Tibial nerve (tissue), 4 donors: ENCODE data around the gene RASAL2. TPM values are rescaled to one million over a fixed set of nuclear protein-coding genes. Genes with fewer than 3 reads are reported as not detected.

Experiments used
- DNase-seq, 2 donors: peaks; one replicate each; pipeline ENCODE4 v3.0.0-alpha.2; 2019; ENCODE audit warnings: low spot score in 2 of 2
- H3K27ac ChIP-seq, 4 donors: fragments of 200-600 bp; sonication (generic) in 3 of 4; one replicate each; pipeline ENCODE4 v1.5.1; 2017 to 2019; ENCODE audit warnings: mild to moderate bottlenecking in 1 of 4
- H3K27me3 ChIP-seq, 2 donors: fragments of 200-600 bp; sonication (generic) in 1 of 2; one replicate each; pipeline versions ENCODE4 v1.5.1 to v1.6.0; 2017 to 2019
- H3K36me3 ChIP-seq, 3 donors: fragments of 200-600 bp; sonication (generic); one replicate each; pipeline ENCODE4 v1.5.1; 2018 to 2019
- H3K4me1 ChIP-seq, 4 donors: fragments of 200-600 bp; sonication (generic) in 3 of 4; one replicate each; pipeline ENCODE4 v1.5.1; 2017 to 2019
- H3K4me3 ChIP-seq, 4 donors: fragments of 200-600 bp; sonication (generic) in 3 of 4; one replicate each; pipeline ENCODE4 v1.5.1; 2017 to 2019; ENCODE audit warnings: mild to moderate bottlenecking in 1 of 4, moderate library complexity in 1 of 4
- H3K9me3 ChIP-seq, 4 donors: fragments of 200-600 bp; sonication (generic) in 3 of 4; one replicate each; pipeline ENCODE4 v1.5.1; 2017 to 2019
- EP300 ChIP-seq, 2 donors: sonication (generic); formaldehyde crosslinking; IDR thresholded peaks; one replicate each; pipeline ENCODE4 v1.6.1; 2017; ENCODE audit warnings: antibody characterized with exemption in 2 of 2, mild to moderate bottlenecking in 1 of 2
- POLR2A ChIP-seq, 2 donors: fragments of 450-650 bp; IDR thresholded peaks; one replicate each; pipeline ENCODE4 v1.6.1; 2017; ENCODE audit warnings: antibody characterized with exemption in 2 of 2, mild to moderate bottlenecking in 2 of 2, moderate library complexity in 2 of 2
- WGBS, 2 donors: methylation state at CpG; one replicate each; pipeline ENCODE4 v1.1.5; 2018; 5-methylcytosine and 5-hydroxymethylcytosine counted together
- total RNA-seq, 4 donors: library from RNA; depleted of rRNA; stranded (reverse); fragments of >200 nt; gene quantifications; one replicate each; pipeline ENCODE4 v1.1.0, GENCODE V29; 2016
- TF ChIP-seq, protein P1 (sequence below), 5 experiments: fragments of 200-600 bp in 3 of 5; fragments of 450-650 bp in 2 of 5; sonication (generic) in 3 of 5; IDR thresholded peaks; one replicate each; pipeline ENCODE4 v1.5.1; 2016 to 2019; ENCODE audit warnings: antibody characterized with exemption in 5 of 5, mild to moderate bottlenecking in 3 of 5, moderate library complexity in 2 of 5

Gene RASAL2
- total RNA-seq, 4 donors from 2014 or later: 40.5 to 44.8 (median 43.0) TPM

DNA sequence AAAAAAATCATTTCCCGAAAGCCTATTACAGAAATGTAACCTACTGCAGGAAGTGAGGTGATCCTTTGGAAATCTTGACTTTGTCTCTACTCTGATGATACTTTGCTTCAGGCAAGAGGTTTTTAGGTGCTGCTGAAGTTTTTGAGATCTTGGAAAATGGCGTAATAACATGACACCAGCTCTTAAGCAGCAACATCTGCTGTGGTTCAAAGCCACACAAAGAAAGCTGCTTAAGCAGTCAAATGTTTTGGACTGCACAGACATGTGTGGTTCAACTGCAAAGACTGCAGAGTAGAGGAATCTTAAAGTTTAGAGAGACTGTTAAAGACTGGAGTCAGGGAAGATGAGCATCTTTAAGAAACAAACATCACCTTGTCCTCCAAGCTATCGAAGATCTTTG, 139.0 kb downstream of the RASAL2 start:
- H3K36me3 ChIP-seq: no peaks in the 10 kb centered on the region
- no peak for DNase-seq
- TF ChIP-seq, protein P1, sequence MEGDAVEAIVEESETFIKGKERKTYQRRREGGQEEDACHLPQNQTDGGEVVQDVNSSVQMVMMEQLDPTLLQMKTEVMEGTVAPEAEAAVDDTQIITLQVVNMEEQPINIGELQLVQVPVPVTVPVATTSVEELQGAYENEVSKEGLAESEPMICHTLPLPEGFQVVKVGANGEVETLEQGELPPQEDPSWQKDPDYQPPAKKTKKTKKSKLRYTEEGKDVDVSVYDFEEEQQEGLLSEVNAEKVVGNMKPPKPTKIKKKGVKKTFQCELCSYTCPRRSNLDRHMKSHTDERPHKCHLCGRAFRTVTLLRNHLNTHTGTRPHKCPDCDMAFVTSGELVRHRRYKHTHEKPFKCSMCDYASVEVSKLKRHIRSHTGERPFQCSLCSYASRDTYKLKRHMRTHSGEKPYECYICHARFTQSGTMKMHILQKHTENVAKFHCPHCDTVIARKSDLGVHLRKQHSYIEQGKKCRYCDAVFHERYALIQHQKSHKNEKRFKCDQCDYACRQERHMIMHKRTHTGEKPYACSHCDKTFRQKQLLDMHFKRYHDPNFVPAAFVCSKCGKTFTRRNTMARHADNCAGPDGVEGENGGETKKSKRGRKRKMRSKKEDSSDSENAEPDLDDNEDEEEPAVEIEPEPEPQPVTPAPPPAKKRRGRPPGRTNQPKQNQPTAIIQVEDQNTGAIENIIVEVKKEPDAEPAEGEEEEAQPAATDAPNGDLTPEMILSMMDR (IDR thresholded peaks at IDR 0.05): no peak
- TF ChIP-seq POLR2A (IDR thresholded peaks at IDR 0.05): no peak
- TF ChIP-seq EP300 (IDR thresholded peaks at IDR 0.05): no peak
- no peak overlapping the region for H3K27ac ChIP-seq
- 95 to 98% methylated on average over 3 of the region's 3 CpGs for WGBS, 2 donors
- no peak overlapping the region for H3K4me3 ChIP-seq
- no peaks in the 10 kb centered on the region for H3K9me3 ChIP-seq
- no peaks in the 10 kb centered on the region for H3K4me1 ChIP-seq
- no peaks in the 10 kb centered on the region for H3K27me3 ChIP-seq

DNA sequence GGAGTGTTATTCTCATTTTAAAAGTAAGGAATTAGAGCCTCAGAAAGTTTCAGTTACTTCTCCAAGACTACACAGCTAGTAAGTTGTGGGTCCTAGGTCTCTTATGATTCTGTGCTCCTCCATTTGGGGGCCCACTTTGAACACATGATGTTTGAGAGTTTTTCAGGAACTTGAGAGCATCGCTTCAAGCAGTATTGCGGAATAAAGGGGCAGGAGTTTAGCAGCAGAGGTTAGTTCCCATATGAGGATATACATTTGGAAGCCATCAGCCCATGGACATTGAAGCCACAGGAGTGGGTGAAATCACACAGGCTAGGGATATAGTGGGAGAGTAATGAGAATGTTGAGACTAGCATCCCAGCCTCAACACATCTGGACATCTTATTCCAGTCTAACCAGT, 143.2 kb downstream of the RASAL2 start:
- WGBS, 2 donors: 91 to 96% methylated on average over 2 of the region's 2 CpGs
- DNase-seq: no peak
- Histone ChIP-seq H3K27me3 (no peaks in the 10 kb centered on the region), H3K27ac (no peak overlapping the region), H3K4me1 (peaks cover 0 to 7% (median 0%) of the 10 kb centered on the region in 4 donors), H3K4me3 (no peak overlapping the region), H3K9me3 (no peaks in the 10 kb centered on the region), H3K36me3 (no peaks in the 10 kb centered on the region)
- TF ChIP-seq EP300 (IDR thresholded peaks at IDR 0.05) (no peak), POLR2A (IDR thresholded peaks at IDR 0.05) (no peak)
- TF ChIP-seq, protein P1 (IDR thresholded peaks at IDR 0.05): no peak

DNA sequence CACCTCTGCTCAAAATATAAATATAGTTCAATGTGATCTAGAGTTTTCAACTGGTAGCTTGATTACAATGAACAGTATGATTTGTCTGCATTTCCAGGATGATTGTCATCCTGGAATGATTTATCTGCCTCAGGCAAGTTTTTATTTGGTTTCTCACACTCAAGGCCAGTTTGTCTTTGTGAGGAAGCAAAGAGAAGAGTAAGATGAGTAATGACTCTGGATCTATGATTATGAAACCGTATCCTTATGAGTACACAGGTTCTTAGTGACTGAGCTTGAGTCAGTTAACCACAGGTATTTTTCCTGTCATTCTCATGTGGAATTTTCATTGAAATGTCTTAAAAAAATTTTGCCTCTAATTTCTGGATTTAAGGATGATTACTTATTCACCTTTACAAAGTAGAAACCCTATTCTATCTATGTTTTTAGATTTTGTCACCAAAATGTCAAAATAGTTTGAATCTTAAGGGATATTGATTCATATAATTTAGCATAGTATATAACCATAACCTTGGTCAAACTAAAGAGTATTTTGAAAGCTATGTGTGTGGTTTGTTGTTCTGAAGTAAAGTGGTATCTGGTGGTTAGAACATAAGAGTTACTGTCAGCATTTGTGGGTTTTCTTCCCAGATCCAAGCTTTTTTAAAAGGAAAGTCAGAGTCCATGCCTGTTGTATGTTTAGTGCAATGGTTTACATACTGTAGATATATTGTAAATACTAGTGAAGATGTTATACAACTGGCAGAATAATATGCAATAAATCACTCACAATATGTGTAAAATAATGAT, 145.0 kb downstream of the RASAL2 start:
- 55 to 74% methylated on average over 1 of the region's 1 CpG for WGBS, 2 donors
- TF ChIP-seq EP300 (IDR thresholded peaks at IDR 0.05) (peak in 1 of 2 donors; percentile 18), POLR2A (IDR thresholded peaks at IDR 0.05) (no peak)
- Histone ChIP-seq H3K36me3 (no peaks in the 10 kb centered on the region), H3K27me3 (no peaks in the 10 kb centered on the region), H3K27ac (peak overlapping the region in 1 of 4 donors; percentile 23), H3K9me3 (no peaks in the 10 kb centered on the region), H3K4me3 (no peak overlapping the region), H3K4me1 (peaks cover 0 to 7% (median 0%) of the 10 kb centered on the region in 4 donors)
- DNase-seq: no peak

DNA sequence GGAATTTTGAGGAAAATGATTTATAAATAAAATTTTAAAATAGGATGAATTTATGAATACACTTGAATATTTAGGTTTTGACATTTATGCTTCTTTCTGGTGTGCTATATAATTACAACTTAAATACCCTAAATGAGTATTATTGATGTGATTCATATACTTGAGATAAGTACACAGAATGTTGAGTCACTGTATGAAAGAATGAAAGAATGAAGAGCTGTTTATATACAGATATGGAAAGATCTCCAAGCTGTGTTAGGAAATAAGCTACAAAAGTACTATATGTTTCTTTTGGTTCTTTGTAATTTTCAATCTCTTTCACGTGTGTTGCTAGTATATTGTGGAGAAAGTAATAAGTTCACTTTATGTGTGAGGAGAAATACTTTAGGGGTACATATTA, 147.2 kb downstream of the RASAL2 start:
- no peak overlapping the region for H3K4me3 ChIP-seq
- no peaks in the 10 kb centered on the region for H3K9me3 ChIP-seq
- H3K4me1 ChIP-seq: peaks cover 0 to 7% (median 0%) of the 10 kb centered on the region in 4 donors
- no peak overlapping the region for H3K27ac ChIP-seq
- H3K27me3 ChIP-seq: no peaks in the 10 kb centered on the region
- no peaks in the 10 kb centered on the region for H3K36me3 ChIP-seq
- 72 to 82% methylated on average over 1 of the region's 1 CpG for WGBS, 2 donors
- no peak for DNase-seq
- TF ChIP-seq EP300 (IDR thresholded peaks at IDR 0.05): no peak
- no peak for TF ChIP-seq POLR2A (IDR thresholded peaks at IDR 0.05)
- TF ChIP-seq, protein P1 (IDR thresholded peaks at IDR 0.05): no peak

DNA sequence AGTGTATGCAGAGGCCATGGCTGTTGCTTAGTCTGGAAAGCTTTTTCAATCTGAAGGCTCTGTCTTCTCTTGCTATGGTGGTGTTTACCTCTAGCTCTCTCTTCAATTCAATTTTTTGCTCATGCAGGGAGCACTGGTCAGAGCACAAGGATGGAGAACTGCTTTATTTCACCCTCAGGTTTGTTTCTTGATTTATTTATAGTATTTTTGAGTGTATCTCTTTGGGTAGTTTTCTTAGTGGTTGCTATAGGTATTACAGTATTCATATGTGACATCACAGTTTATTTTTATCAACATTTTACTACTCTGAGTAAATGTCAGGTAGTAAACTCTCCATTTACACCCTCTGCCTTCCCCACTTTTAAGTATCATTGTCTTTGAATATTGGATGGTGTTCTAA, 147.9 kb downstream of the RASAL2 start:
- TF ChIP-seq EP300 (IDR thresholded peaks at IDR 0.05) (no peak), POLR2A (IDR thresholded peaks at IDR 0.05) (no peak)
- TF ChIP-seq, protein P1 (IDR thresholded peaks at IDR 0.05): no peak
- H3K36me3 ChIP-seq: no peaks in the 10 kb centered on the region
- H3K4me1 ChIP-seq: peaks cover 0 to 7% (median 0%) of the 10 kb centered on the region in 4 donors
- DNase-seq: no peak
- H3K9me3 ChIP-seq: peaks cover 0 to 3% (median 0%) of the 10 kb centered on the region in 4 donors
- no peak overlapping the region for H3K27ac ChIP-seq
- no peaks in the 10 kb centered on the region for H3K27me3 ChIP-seq
- H3K4me3 ChIP-seq: no peak overlapping the region
